ENCODE data around the gene COBLL1. TPM values are rescaled to one million over a fixed set of nuclear protein-coding genes. Genes with fewer than 3 reads are reported as not detected.

COBLL1 gene
- total and polyA plus RNA-seq, 4 donors: 16.3 to 114 (median 36.4) TPM

- no peak overlapping the region for H3K4me3 ChIP-seq (ENCODE audit: low read depth in 1 of 3, low read length in 3 of 3)
- 87% methylated on average over 9 of the region's 9 CpGs for WGBS
- no peak for DNase-seq (ENCODE audit: low spot score)
- H3K4me1 ChIP-seq (ENCODE audit: control insufficient read depth in 4 of 4, insufficient read depth in 4 of 4, low read length in 3 of 4): peaks cover 0 to 28% (median 27%) of the 10 kb centered on the region in 4 donors
- H3K9ac ChIP-seq (ENCODE audit: low read depth in 1 of 2, low read length in 2 of 2): no peak overlapping the region
- no peaks in the 10 kb centered on the region for H3K9me3 ChIP-seq (ENCODE audit: control insufficient read depth in 4 of 4, low read length in 3 of 4)
- H3K27ac ChIP-seq (ENCODE audit: low read depth in 1 of 2, low read length in 2 of 2): no peak overlapping the region
- no peaks in the 10 kb centered on the region for H3K27me3 ChIP-seq (ENCODE audit: control insufficient read depth in 4 of 4, insufficient read depth in 4 of 4, low read length in 3 of 4)
- TF ChIP-seq MAX (IDR thresholded peaks at IDR 0.05) (no peak), HNF4G (IDR thresholded peaks at IDR 0.05) (no peak), GABPA (IDR thresholded peaks at IDR 0.05 in 1 of 2, conservative IDR thresholded peaks at IDR 0.05 in 1 of 2) (no peak), TAF1 (conservative IDR thresholded peaks at IDR 0.05) (no peak), CTCF (IDR thresholded peaks at IDR 0.05; ENCODE audit: low read depth, low read length, missing input control) (no peak), SP1 (IDR thresholded peaks at IDR 0.05) (no peak), ATF3 (IDR thresholded peaks at IDR 0.05) (no peak), YY1 (IDR thresholded peaks at IDR 0.05) (no peak), HNF4A (conservative IDR thresholded peaks at IDR 0.05) (no peak), RXRA (IDR thresholded peaks at IDR 0.05) (no peak), FOXA1 (IDR thresholded peaks at IDR 0.05) (no peak), ZBTB33 (IDR thresholded peaks at IDR 0.05) (no peak), EGR1 (IDR thresholded peaks at IDR 0.05; ENCODE audit: low read depth in 2 of 2) (no peak), RAD21 (IDR thresholded peaks at IDR 0.05) (no peak), FOXA2 (IDR thresholded peaks at IDR 0.05) (no peak)
- H3K36me3 ChIP-seq (ENCODE audit: control insufficient read depth in 4 of 4, insufficient read depth in 3 of 4, low read depth in 1 of 4, low read length in 3 of 4): no peaks in the 10 kb centered on the region
Measured at GRCh38 chr2:164882276-164882675, 40.7 kb upstream of the COBLL1 start.

GRCh38 chr2:164881524-164881923, 39.9 kb upstream of the COBLL1 start:
- TF ChIP-seq RXRA (IDR thresholded peaks at IDR 0.05) (no peak), FOXA2 (IDR thresholded peaks at IDR 0.05) (no peak), CTCF (IDR thresholded peaks at IDR 0.05; ENCODE audit: low read depth, low read length, missing input control) (no peak), JUND (IDR thresholded peaks at IDR 0.05) (no peak), EGR1 (IDR thresholded peaks at IDR 0.05; ENCODE audit: low read depth in 2 of 2) (no peak), YY1 (IDR thresholded peaks at IDR 0.05) (no peak), ATF3 (IDR thresholded peaks at IDR 0.05) (no peak)
- H3K4me1 ChIP-seq (ENCODE audit: control insufficient read depth in 4 of 4, insufficient read depth in 4 of 4, low read length in 3 of 4): peaks cover under 1 to 34% (median 31%) of the 10 kb centered on the region in 4 donors
- H3K27me3 ChIP-seq (ENCODE audit: control insufficient read depth in 4 of 4, insufficient read depth in 4 of 4, low read length in 3 of 4): no peaks in the 10 kb centered on the region
- H3K9me3 ChIP-seq (ENCODE audit: control insufficient read depth in 4 of 4, low read length in 3 of 4): no peaks in the 10 kb centered on the region
- H3K27ac ChIP-seq (ENCODE audit: low read depth in 1 of 2, low read length in 2 of 2): no peak overlapping the region
- H3K4me3 ChIP-seq (ENCODE audit: low read depth in 1 of 3, low read length in 3 of 3): no peak overlapping the region
- no peak overlapping the region for H3K9ac ChIP-seq (ENCODE audit: low read depth in 1 of 2, low read length in 2 of 2)
- WGBS: 90% methylated on average over 1 of the region's 1 CpG
- no peak for DNase-seq (ENCODE audit: low spot score)
- no peaks in the 10 kb centered on the region for H3K36me3 ChIP-seq (ENCODE audit: control insufficient read depth in 4 of 4, insufficient read depth in 3 of 4, low read depth in 1 of 4, low read length in 3 of 4)
